GM19328 (cell line): ENCODE measurements around the gene COL6A2.
"Not testable (repeated sequence)": the region's sequence is repeated elsewhere in the genome, so short reads cannot be mapped to it uniquely, and the experiment has no call there.

Experiments used
- ATAC-seq: cut with Tn5 transposase; IDR thresholded peaks from one replicate; pipeline ENCODE4 v1.9.1; 2021; ENCODE audit warnings: mild to moderate bottlenecking, moderate library complexity; ENCODE audit not compliant: unreplicated experiment

The COL6A2 gene

DNA sequence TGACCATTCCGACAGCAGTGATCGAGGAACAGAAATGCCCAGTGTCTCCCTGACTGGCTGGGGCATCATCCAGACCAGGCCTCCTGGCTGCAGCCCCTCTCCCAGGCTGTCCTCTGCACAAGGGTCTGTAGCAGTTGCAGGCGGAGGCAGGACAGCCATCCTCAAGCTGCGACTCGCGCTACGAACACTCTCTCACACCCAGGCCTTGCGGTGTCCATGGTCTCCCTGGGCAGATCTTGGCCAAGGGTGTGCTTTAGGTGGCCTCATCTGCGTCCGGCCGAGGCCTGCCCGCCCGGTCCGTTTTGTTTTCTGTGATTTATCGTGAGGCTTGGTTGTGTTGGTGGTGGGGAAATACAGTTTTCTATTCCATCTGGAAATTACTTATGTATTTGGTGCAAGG, 41.8 kb downstream of the COL6A2 start:
- ATAC-seq, result no peak

DNA sequence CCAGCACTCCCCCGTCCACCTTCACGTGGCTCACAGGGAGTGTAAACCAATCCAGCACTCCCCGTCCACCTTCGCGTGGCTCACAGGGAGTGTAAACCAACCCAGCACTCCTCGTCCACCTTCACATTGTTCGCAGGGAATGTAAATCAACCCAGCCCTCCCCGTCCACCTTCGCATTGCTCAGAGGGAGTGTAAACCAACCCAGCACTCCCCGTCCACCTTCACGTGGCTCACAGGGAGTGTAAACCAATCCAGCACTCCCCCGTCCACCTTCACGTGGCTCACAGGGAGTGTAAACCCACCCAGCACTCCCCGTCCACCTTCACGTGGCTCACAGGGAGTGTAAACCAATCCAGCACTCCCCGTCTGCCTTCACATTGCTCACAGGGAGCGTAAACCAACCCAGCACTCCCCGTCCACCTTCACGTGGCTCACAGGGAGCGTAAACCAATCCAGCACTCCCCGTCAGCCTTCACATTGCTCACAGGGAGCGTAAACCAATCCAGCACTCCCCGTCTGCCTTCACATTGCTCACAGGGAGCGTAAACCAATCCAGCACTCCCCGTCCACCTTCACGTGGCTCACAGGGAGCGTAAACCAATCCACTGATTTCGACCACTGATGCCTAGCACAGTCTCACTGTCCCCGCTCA, 42.6 kb downstream of the COL6A2 start:
- ATAC-seq, result not testable (repeated sequence)

GRCh38 chr21:46141767-46142581, 44.1 kb downstream of the COL6A2 start:
- no peak for ATAC-seq

DNA sequence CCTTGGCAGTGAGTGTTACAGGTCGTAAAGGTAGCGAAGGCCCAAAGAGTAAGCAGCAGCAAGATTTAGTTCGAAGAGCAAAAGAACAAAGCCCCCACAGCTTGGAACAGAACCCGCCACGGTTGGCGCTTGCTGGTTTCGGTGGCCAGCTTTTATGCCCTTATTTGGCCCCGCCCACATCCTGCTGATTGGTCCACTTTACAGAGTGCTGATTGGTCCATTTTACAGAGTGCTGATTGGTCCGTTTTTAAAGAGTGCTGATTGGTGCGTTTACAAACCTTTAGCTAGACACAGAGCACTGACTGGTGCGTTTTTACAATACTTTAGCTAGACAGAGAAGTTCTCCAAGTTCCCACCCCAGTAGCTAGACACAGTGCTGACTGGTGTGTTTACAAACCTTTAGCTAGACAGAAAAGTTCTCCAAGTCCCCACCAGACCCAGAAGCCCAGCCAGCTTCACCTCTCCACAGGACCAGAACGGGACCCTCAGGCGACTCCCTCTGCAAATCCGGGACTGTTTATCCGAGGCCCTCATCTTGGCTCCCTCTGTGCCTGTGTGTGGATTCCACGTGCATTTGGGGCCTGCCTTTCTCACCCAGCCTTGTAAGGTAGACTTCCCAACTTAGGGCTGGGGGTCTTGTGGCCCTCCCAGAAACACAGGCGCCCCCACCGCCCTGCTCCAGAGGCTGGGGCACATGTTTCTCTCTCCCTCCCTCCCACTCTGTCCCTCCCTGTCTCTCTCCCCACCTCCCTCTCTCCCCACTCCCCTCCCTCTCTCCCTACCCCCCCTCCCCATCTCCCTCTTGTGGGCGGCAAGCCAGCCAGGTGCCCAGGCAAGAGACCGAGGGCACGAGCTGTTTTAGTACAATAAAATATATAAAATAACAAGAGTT, 44.9 kb downstream of the COL6A2 start:
- no peak for ATAC-seq

DNA sequence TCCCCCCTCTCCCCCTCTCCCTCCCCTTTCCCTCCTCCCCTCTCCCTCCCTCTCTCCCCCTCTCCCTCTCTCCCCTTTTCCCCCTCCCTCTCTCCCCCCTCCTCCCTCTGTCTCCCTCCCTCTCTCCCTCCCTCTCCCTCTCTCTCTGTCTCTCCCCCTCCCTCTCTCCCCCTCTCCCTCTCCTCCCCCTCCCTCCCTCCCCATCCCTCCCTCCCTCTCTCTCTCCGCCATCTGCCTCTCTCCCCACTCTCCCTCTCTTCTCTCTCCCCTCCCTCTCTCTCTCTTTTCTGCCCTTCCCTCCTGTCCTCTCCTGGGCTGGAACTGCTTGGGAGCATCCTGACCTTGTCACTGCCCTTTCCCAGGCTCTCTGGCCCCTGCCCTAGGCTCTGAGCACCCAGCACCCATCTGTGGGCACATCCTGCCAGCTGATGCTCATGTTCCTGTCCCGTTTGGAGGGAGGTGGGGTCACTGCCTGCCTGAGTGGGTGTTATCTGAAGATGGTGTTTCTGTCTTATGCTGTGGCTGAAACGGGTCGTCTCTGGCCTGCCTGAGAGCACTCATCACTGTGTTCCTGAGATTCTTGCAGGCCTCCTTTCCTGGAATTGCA, 46.7 kb downstream of the COL6A2 start:
- ATAC-seq, result no peak

DNA sequence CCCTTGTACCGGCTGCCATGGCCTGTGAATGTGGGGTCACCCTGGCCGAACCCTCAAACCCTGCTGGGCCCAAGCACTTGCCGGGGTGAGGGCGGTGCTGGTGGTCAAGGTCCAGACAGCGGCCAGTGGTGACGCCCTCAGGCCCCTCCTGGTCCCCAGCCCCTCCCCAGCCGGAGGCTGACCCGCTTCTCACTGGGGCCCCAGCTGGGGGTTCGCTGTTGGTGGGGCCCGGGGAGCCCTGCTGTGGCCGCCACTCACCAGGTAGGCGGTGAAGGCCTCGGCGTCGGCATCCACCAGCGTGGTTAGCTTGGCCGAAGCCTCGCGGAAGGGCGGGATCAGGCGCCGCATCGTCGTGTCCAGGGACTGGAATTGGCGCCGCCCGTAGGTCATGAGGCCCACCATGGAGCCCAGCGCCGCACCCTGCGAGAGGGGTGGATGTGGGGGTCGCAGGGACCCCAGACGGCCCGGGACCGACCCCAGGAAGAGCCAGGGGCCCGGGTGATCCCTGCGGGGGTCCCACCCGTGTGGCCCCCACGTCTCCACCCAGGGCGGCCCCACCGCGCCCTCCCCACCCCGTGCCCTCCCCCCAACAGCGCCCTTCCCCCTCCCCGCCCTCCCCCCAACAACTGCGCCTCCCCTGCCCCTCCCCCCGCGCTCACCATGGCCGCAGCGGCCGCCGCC, 47.4 kb downstream of the COL6A2 start:
- ATAC-seq, result no peak

DNA sequence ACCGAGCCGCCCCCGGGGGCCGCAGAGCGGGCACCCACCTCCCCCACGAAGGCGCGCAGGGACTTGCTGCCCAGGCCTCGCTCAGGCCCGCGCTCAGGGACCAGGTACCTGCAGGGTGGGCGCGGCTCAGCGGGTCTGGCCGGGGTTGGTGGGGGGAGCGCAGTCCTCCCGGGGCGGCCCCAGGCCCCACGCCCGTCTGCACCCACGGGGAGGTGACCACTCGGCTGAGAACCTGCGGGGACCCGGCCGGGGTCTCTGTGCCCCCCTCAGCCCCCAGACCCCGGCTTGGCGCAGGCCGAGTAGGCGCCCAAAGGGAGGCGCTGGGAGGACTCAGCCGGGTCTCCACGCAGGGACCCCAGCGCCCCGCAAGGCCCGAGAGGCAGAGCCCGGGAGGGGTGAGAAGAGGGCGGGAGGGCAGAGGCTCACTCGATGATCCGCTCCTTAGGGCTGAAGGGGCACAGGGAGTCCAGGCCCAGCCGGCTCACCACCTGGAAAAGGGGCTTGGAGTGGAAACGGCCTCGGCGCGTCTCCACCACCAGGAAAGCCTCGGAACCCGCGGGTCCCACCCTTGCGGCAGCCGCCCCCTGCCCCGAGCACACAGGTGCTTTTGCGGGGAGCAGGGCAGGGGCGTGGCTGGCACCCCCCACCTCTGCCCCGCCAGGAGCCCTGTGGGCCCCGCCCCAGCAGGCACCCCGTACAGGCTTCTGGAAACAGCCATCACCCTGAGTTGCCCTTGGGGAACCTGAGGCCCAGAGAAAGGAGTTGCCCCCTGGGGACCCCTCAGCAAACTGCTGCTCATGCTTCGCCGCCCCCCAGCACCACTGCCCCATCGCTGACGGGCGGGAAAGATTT, 48.2 kb downstream of the COL6A2 start:
- no peak for ATAC-seq

- no peak for ATAC-seq
These were observed 48.9 kb downstream of the COL6A2 start for GRCh38 chr21:46146856-46147255.

GRCh38 chr21:46147429-46147828, 49.5 kb downstream of the COL6A2 start:
- ATAC-seq, result not testable (repeated sequence)

GRCh38 chr21:46148106-46148505, 50.2 kb downstream of the COL6A2 start:
- no peak for ATAC-seq

GRCh38 chr21:46149205-46149901, 51.4 kb downstream of the COL6A2 start:
- no peak for ATAC-seq

DNA sequence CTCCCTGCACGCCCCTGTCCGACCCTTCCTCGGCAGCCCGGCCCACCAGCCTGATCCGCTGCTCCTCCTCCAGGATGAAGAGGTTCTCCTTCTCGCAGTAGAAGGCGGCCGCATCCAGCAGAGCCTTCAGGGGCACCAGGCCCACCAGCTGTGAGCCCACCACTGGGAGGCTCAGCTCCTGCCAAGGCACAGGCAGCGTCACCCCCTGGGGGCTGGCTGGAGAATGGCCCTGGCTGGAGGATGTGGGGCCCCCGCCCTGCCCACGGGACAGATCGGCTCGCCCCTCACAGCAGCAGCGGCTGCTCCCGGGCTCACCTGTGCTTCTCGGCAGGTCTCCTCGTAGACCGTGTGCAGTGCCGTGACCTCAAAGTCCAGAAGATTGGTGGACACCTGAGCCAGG, 52.2 kb downstream of the COL6A2 start:
- no peak for ATAC-seq

DNA sequence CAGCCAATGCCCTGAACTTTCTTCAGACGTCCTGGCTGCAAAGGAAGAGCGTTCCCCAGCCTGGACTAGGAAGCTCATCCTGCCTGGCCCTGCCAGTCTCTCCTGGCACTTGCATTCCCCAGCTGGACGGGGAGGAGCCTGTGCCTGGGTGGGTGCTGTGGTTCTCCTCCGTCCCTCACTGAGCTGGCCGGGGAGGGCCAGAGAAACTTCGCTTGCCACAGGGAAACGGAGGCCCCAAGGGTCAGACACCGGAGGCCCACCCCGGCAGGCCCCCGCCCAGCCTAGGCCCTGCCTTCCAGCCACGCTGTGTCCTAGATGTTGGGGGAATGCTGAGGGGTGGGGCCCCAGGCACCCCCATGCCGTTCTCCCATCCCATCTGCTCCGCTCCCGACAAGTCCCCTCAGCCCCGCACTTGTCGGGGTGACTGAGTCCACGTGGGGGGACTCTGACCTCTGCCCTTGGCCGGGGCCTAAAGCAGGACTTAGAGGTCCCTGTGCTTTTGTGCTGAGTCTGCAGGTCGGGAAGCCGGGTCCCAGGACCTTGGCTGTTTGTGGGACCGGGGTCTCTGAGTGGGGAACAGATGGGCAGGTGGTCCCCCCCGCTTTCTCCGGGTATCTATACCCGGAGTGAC, 52.7 kb downstream of the COL6A2 start:
- ATAC-seq, result no peak

DNA sequence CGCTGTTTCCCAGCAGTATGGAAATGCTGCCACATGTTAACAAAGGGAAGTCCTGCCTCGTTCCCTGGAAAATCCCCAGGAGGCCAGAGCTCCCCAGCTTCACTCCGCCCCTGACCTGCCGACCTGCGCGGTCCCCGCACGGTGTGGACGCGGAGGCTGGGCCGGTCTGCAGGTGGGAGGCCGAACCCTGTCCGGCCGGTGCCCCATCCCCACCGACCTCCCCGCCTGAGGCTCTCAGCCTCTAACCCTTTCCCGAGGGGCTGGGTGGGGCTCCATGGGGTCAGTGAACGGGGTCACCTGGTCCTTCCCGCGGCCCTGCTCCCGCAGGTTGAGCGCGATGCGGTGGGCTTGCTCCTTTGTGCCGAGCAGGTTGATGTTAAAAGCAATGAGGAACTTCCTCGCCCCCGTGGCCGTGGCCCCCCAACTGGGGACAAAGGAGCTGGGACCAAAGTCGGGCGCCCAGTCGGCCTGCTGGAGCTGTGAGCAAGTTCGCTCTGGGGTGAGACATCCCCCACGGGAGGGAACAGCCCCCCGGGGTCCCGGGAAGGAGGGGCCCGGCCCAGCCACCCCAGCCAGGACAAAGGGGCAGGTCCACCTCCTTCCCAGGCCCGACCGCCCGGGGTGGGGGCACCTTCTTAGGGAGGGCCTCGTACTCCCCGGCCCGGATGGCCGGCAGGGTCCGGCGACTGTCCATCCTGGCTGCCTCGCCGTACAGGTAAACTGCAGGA, 53.5 kb downstream of the COL6A2 start:
- ATAC-seq, result no peak

GRCh38 chr21:46151989-46152926, 54.3 kb downstream of the COL6A2 start:
- no peak for ATAC-seq

DNA sequence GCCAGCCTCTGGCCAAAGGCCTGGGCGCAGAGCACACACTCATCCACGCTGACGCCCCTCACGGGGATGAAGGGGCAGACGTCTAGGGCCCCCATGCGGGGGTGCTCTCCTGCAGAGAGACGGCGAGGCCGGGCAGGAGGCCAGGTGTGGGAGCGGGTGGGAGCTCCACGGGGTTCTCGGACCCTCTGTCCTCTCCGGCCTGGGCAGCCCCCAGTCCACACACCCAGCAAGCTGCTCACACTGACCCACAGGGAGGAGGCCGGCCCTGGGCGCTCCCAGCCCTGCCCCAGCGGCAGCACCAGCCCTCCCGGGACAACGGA, 55.0 kb downstream of the COL6A2 start:
- ATAC-seq, result no peak
